Activated effector memory CD4-positive, alpha-beta T cell treated with Interleukin-2 at 50 U/mL for 16 hours (primary cell): Measurements from ENCODE around the gene KCND1.

Experiments
- DNase-seq: peaks from one replicate; pipeline ENCODE4 v3.0.0-alpha.2; 2020

The KCND1 gene

GRCh38 chrX:48937054-48937907, 34.4 kb downstream of the KCND1 start:
- peak; percentile 86 for DNase-seq

GRCh38 chrX:48936429-48937053, 35.1 kb downstream of the KCND1 start:
- DNase-seq, result no peak

- DNase-seq, result no peak
Observed at GRCh38 chrX:48935301-48935670, 36.4 kb downstream of the KCND1 start.

- DNase-seq, result no peak
Observed at GRCh38 chrX:48934581-48935300, 36.9 kb downstream of the KCND1 start.

GRCh38 chrX:48933757-48934156, 37.9 kb downstream of the KCND1 start:
- DNase-seq, result no peak

GRCh38 chrX:48927736-48928382, 43.8 kb downstream of the KCND1 start:
- no peak for DNase-seq

GRCh38 chrX:48927123-48927522, 44.5 kb downstream of the KCND1 start:
- no peak for DNase-seq

GRCh38 chrX:48924270-48924669, 47.4 kb downstream of the KCND1 start:
- no peak for DNase-seq

GRCh38 chrX:48923771-48924170, 47.9 kb downstream of the KCND1 start:
- no peak for DNase-seq

- DNase-seq, result no peak
Observed at GRCh38 chrX:48920718-48921104, 50.9 kb downstream of the KCND1 start.

- no peak for DNase-seq
Observed at GRCh38 chrX:48919947-48920717, 51.5 kb downstream of the KCND1 start.

- DNase-seq, result no peak
Observed at GRCh38 chrX:48919360-48919841, 52.2 kb downstream of the KCND1 start.

GRCh38 chrX:48918643-48919340, 52.9 kb downstream of the KCND1 start, which contains the start of gene PIM2:
PIM2 (minus strand) TSS chrX:48919024; CDS start chrX:48918834, 190 bp downstream.
- DNase-seq, result peak; percentile 87

GRCh38 chrX:48918301-48918642, 53.4 kb downstream of the KCND1 start:
- no peak for DNase-seq

- DNase-seq, result peak; percentile 84
Observed at GRCh38 chrX:48917139-48918001, 54.3 kb downstream of the KCND1 start.

GRCh38 chrX:48914593-48915493, 56.8 kb downstream of the KCND1 start:
- DNase-seq, result no peak

GRCh38 chrX:48913605-48914366, 57.9 kb downstream of the KCND1 start:
- DNase-seq, result no peak

- peak; percentile 78 for DNase-seq
Observed at GRCh38 chrX:48911412-48912182, 60.0 kb downstream of the KCND1 start, which contains the start of gene SLC35A2. SLC35A2 (minus strand) TSS chrX:48911646; CDS start chrX:48911636, 10 bp downstream.
